HG03066 (cell line): Measurements from ENCODE around the gene ABCD1.
"Not testable (repeated sequence)": the region's sequence is repeated elsewhere in the genome, so short reads cannot be mapped to it uniquely, and the experiment has no call there.

ENCODE experiments used
- ATAC-seq: cut with Tn5 transposase; IDR thresholded peaks from one replicate; pipeline ENCODE4 v1.9.1; 2021; ENCODE audit warnings: low read depth; ENCODE audit not compliant: unreplicated experiment

The ABCD1 gene

DNA sequence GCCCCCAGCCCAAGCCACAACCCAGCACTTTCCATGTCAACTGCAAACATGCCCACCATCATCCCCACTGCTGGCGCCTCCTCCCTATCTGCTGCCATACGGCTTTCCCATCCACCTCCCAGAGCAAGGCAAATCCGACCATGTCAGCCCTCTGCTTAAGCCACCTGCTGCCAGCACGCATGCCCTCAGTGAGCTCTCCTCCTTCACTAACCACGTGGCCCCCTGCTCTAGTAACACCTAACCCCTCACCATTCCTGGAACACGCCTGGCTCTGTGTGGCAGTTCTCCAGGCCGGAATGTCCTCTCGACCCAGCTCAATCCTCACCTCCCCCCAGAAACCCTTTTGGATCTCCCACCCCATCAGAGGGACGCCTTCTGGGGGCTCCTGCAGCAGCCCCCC, 17.9 kb upstream of the ABCD1 start:
- ATAC-seq, result no peak

DNA sequence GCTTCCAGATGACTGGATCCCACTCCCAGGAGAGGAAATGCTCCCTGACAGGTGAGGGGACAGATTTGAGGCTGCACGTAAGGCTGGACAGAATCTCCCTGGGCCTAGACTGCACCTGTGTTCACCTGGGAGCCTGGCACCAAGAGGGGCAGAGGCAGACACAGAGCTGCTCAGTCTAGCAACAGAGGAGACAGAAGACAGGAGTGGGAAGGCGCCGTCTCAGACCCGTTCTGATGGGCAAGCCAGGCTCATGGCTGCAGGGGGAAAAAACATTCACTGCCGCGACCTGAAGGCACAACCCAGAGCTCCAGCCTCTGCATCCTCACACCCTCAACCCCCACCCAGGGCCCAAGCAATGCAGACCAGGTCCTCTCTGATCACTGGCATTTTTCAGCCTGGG, 17.2 kb upstream of the ABCD1 start:
- no peak for ATAC-seq

- ATAC-seq, result no peak
Observed at GRCh38 chrX:153708415-153708814, 16.2 kb upstream of the ABCD1 start.

DNA sequence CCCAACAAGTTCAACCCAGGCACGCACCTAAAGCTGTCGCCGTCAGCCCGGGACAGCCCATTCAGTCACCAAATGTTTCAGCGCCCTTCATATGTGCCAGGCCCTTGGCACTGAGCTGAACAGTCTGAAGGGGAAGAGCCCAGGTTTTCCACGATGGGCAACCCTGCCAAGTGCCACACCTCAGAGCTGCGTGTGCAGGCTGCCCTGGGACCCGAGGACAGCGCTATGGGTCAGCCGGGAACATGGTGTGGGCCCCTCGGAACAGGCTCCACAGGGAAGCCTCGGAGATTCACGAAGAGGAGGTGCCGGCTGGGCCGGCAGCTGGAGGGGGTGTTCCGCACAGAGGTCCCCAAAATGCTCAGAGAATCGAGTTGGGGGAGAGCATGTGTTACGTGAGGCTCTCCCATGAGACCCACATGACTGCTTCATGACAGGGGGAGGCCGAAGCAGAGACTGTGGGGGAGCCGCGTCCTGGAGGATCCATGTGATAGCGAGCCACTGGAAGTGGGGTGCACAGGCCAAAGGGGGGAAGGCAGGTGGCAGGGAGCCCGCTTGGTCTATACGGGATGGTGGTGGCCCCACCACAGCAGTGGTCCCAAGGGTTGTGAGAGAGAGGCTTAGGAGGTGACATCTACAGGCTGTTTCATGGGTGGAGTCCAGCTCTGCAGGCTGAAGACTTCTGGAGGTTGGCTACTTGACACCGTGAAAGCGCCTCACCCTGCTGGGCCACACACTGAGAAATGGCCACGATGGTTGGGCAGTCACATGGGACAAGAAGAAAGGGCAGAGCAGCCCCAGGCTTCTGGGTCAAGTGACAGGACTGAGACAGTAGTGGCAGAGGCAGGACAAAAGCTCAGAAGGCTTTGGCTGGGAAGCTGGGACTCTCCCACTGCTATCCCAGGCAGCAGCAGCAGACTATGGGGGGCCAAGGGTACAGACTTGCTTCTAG, 14.7 kb upstream of the ABCD1 start:
- ATAC-seq, result no peak

DNA sequence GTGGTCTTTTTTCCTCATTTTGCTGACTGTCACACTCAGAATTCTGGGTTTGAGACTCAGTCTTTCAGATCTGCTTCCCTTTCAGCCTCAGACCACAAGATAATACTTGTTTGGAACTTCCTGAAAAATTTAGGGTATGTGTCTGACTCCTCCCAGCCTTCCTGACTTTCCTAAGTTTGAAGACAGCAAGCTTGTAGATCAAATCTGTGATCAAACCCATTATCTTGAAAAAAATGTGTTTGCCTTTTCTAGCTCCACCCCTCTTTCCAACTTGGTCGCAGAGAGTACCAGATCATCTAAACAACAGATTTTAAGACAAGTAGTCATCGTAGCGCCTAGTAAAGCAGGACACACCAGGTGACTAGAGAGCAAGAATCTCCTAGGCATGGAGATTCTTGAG, 10.4 kb upstream of the ABCD1 start:
- no peak for ATAC-seq

DNA sequence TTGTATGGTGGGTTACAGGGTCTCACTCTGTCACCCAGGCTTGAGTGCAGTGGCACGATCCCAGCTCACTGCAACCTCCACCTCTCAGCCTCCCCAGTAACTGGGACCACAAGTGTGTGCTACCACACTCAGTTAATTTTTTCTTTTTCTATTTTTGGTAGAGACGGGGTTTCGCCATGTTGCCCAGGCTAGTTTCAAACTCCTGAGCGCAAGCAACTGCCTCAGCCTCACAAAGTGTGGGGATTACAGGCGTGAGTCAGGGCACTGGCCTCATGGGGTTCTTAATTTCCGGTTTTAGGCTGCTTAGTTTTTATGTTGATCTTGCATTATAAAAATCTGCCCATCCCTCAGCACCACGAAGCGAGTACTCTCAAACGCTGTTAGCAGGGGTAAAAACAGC, 7.2 kb upstream of the ABCD1 start:
- no peak for ATAC-seq

DNA sequence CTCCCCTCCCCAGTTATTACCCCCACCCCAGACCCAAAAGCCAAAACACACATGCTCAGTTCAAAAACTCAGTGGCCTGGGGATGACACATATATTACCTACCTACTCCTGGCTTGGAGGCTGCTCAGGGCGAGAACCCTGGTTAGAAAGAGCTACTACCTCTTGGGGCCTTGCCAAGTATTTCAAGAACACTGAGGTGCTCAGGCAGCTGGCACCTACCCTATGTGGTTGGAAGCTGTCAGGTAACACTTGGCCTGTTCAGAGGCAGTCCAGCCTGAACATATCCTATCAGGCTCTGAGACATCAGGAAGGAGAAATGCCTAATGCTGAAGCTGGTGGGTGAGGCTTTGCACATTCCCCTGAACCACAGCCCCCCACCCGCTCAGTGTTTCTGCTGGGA, 5.4 kb upstream of the ABCD1 start:
- no peak for ATAC-seq

GRCh38 chrX:153719701-153720100, 5.0 kb upstream of the ABCD1 start:
- ATAC-seq, result no peak

- ATAC-seq, result no peak
Observed at GRCh38 chrX:153722704-153723350, 1.8 kb upstream of the ABCD1 start.

DNA sequence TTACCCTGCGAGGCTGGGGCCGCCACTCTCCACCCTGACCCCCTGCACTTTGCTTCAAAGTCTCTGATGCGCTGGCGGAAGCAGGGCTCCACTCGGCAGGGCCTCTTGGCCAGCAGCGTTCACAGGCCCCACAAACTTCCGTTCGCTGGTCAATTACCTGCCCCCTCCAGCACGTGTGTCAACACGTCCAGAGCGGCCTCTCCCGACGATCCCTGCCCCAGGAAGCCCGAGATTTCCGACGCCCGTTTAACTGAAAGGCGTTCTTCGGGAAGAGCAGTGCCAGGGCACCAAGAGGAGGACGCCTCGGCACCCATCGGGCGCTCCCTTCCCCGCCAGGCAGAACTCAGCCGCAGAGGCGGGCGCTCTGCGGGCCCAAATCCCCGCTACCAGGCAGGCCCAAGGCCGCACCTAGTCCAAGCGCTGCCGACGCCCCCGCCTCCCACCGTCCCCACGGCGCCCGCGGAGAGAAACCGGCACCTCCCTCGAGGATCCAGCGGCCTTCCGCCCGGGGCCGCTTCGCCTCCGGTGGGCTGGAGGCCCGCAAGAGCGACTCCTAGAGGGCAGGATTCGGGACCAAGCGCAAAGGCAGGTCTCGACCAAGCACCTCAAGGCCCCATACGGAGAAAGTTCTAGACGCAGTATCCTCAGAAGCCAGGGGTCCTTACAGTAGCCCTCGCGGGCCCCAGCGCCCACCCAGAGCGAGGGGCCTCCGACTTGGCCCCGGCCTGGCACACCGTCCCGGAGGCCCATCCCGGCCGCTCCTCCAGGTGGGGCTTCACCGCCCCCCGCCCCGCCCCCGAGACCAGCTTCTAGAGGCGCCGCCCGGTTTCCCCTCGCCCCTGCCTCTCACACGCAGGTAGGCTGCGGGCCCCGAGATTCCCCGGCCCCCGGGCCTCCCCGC, 1.1 kb upstream of the ABCD1 start:
- peak; percentile 27 for ATAC-seq

DNA sequence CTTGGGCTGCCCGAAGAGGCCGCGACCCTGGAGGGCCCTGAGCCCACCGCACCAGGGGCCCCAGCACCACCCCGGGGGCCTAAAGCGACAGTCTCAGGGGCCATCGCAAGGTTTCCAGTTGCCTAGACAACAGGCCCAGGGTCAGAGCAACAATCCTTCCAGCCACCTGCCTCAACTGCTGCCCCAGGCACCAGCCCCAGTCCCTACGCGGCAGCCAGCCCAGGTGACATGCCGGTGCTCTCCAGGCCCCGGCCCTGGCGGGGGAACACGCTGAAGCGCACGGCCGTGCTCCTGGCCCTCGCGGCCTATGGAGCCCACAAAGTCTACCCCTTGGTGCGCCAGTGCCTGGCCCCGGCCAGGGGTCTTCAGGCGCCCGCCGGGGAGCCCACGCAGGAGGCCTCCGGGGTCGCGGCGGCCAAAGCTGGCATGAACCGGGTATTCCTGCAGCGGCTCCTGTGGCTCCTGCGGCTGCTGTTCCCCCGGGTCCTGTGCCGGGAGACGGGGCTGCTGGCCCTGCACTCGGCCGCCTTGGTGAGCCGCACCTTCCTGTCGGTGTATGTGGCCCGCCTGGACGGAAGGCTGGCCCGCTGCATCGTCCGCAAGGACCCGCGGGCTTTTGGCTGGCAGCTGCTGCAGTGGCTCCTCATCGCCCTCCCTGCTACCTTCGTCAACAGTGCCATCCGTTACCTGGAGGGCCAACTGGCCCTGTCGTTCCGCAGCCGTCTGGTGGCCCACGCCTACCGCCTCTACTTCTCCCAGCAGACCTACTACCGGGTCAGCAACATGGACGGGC, 579 bp downstream of the ABCD1 start:
- ATAC-seq, result no peak

DNA sequence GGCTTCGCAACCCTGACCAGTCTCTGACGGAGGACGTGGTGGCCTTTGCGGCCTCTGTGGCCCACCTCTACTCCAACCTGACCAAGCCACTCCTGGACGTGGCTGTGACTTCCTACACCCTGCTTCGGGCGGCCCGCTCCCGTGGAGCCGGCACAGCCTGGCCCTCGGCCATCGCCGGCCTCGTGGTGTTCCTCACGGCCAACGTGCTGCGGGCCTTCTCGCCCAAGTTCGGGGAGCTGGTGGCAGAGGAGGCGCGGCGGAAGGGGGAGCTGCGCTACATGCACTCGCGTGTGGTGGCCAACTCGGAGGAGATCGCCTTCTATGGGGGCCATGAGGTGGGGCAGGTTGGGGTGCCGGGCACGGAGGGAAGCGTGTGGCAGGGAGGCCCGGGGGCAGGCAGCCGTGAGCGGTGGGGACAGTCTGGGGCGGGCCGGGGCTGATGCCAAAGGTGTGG, 1.2 kb downstream of the ABCD1 start:
- ATAC-seq, result no peak

GRCh38 chrX:153726286-153727122, 1.8 kb downstream of the ABCD1 start:
- ATAC-seq, result peak; percentile 52

DNA sequence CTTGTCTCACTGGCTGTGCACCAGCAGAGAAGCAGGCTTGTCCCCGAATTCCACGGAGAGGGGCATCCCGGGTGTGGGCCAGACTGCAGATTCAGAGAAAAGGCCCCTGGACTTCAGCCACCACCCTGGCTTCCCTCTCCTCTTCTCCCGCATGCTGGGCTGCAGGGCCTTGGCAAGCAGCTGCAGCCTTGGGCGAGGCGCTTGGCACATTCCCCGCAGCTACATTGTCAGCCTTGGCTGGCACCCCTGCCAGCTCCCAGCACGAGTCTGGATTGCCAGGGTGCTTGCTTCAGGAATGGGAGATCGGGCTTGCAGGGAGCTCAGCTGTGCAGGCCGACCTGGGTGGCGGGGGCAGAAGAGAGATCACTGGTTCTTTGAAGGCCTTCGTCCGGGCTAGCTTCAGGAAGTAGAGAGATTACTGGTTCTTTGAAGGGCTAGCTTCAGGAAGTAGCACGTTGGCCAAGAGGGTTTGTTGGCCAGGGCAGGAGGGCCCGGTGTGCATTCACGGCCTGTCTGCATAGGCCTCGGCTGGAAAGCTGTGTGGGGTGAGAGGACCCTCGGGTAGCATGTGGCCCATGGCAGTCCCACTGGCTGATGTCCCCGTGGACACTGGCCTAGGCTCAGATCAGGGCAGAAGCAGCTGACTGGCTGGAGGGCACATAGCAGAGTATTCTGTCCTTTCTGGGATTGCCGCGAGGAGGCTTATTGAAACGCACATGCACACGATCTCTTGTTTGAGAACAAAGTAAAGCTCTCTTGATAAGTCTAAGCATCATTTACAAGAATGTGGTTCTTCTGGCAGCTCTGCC, 2.7 kb downstream of the ABCD1 start:
- no peak for ATAC-seq

DNA sequence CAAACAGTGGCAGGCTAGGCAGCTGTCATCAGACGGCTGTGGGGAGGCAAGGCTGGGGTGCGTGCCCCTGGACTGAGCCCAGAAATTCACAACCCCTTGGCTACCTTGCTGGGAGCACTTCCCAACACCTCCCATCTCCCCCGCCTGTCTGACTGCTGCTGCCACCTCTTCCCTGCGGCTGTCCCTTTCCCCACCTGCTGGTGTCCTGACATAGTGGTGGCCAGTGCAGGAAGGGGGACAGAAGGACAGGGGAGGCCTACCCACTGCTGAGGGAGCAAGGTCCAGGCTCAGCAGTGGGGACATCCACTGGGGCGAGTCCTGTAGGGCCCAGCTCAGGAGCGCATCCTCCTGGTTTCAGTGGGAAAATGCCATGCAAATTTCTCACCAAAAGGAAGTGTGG, 3.4 kb downstream of the ABCD1 start:
- ATAC-seq, result no peak

GRCh38 chrX:153728951-153729631, 4.4 kb downstream of the ABCD1 start:
- ATAC-seq, result no peak

DNA sequence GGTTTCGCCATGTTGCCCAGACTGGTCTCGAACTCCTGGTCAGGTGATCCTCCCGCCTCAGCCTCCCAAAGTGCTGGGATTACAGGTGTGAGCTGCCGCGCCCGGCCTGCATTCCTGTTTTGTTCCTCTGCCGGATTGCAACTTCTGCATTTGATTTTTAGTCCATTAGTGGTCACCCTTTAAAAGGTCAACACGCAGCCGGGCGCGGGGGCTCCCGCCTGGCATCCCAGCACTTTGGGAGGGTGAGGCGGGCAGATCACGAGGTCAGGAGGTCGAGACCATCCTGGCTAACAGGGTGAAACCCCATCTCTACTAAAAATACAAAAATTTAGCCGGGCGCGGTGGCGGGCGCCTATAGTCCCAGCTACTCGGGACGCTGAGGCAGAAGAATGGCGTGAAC, 5.5 kb downstream of the ABCD1 start:
- ATAC-seq, result not testable (repeated sequence)
